Mesenchymal stem cell (in vitro differentiated cells and primary cell): ENCODE data around the gene TBC1D12.

Experiments used
- DNase-seq: peaks from one replicate; pipeline ENCODE4 v3.0.0-alpha.2; 2013
- H2AFZ ChIP-seq: one replicate; pipeline ENCODE4 v1.6.1; 2013; ENCODE audit warnings: low read depth, mild to moderate bottlenecking, control low read depth, inconsistent platforms, low read length, moderate library complexity
- H2AK5ac ChIP-seq: 2 replicates; pipeline ENCODE4 v1.6.1; 2013; ENCODE audit warnings: low read length, moderate library complexity, mild to moderate bottlenecking, inconsistent platforms; ENCODE audit not compliant: severe bottlenecking
- H2BK120ac ChIP-seq: one replicate; pipeline ENCODE4 v1.6.1; 2013; ENCODE audit warnings: low read depth, mild to moderate bottlenecking, inconsistent platforms, low read length, moderate library complexity
- H2BK12ac ChIP-seq, 2 experiments: one replicate each; pipeline ENCODE4 v1.6.1; 2013; ENCODE audit warnings: inconsistent platforms in 2 of 2, low read length in 2 of 2, mild to moderate bottlenecking in 2 of 2, moderate library complexity in 2 of 2, control low read depth in 1 of 2
- H2BK15ac ChIP-seq: one replicate; pipeline ENCODE4 v1.6.1; 2013; ENCODE audit warnings: mild to moderate bottlenecking, low read depth, inconsistent platforms; ENCODE audit not compliant: poor library complexity, severe bottlenecking
- H2BK5ac ChIP-seq: 2 replicates; pipeline ENCODE4 v1.6.1; 2013; ENCODE audit warnings: low read depth, mild to moderate bottlenecking, low read length, control low read depth, inconsistent platforms; ENCODE audit not compliant: poor library complexity, severe bottlenecking
- H3K14ac ChIP-seq, 2 experiments: one replicate each; pipeline ENCODE4 v1.6.1; 2013; ENCODE audit warnings: inconsistent platforms in 2 of 2, low read length in 2 of 2, control low read depth in 1 of 2, mild to moderate bottlenecking in 1 of 2, moderate library complexity in 1 of 2
- H3K18ac ChIP-seq, 2 experiments: one replicate each; pipeline ENCODE4 v1.6.1; 2013; ENCODE audit warnings: inconsistent platforms in 2 of 2, low read length in 2 of 2, control low read depth in 1 of 2, low read depth in 1 of 2, mild to moderate bottlenecking in 1 of 2
- H3K23ac ChIP-seq, 2 experiments: one replicate each; pipeline ENCODE4 v1.6.1; 2013; ENCODE audit warnings: inconsistent platforms in 2 of 2, low read length in 2 of 2, mild to moderate bottlenecking in 2 of 2, moderate library complexity in 2 of 2, control low read depth in 1 of 2
- H3K27ac ChIP-seq: 2 replicates; pipeline ENCODE4 v1.5.1; 2013; ENCODE audit warnings: mild to moderate bottlenecking, moderate library complexity, low read length, control low read depth, inconsistent platforms; ENCODE audit not compliant: poor library complexity, severe bottlenecking
- H3K27me3 ChIP-seq, 2 experiments: 2 replicates each; pipeline versions ENCODE4 v1.6.1 to v1.7.0; 2013; ENCODE audit warnings: low read length in 2 of 2, mild to moderate bottlenecking in 2 of 2, moderate library complexity in 2 of 2, control low read depth in 1 of 2, inconsistent platforms in 1 of 2; ENCODE audit not compliant: control insufficient read depth in 1 of 2, insufficient read depth in 1 of 2
- H3K36me3 ChIP-seq, 2 experiments: 2 replicates each; pipeline versions ENCODE4 v1.6.1 to v1.7.0; 2013; ENCODE audit warnings: low read length in 2 of 2, control low read depth in 1 of 2, inconsistent platforms in 1 of 2, low read depth in 1 of 2, mild to moderate bottlenecking in 1 of 2; ENCODE audit not compliant: insufficient read depth in 2 of 2, control insufficient read depth in 1 of 2
- H3K4ac ChIP-seq, 2 experiments: one replicate each; pipeline ENCODE4 v1.6.1; 2013; ENCODE audit warnings: inconsistent platforms in 2 of 2, low read length in 2 of 2, mild to moderate bottlenecking in 2 of 2, moderate library complexity in 2 of 2, control low read depth in 1 of 2, low read depth in 1 of 2
- H3K4me1 ChIP-seq: 2 replicates; pipeline ENCODE4 v1.6.1; 2013; ENCODE audit warnings: low read depth, low read length, control low read depth; ENCODE audit not compliant: control insufficient read depth, insufficient read depth
- H3K4me2 ChIP-seq: 2 replicates; pipeline ENCODE4 v1.6.1; 2013; ENCODE audit warnings: low read length, mild to moderate bottlenecking, inconsistent platforms; ENCODE audit not compliant: poor library complexity, severe bottlenecking
- H3K4me3 ChIP-seq, 2 experiments: 2 replicates each; pipeline versions ENCODE4 v1.5.1 to v1.7.0; 2013; ENCODE audit warnings: low read length in 2 of 2, mild to moderate bottlenecking in 2 of 2, control low read depth in 1 of 2, low read depth in 1 of 2; ENCODE audit not compliant: insufficient read depth in 1 of 2
- H3K79me1 ChIP-seq: replicated peaks from 2 replicates; pipeline ENCODE4 v1.6.1; 2013; ENCODE audit warnings: mild to moderate bottlenecking, control low read depth, low read length, inconsistent platforms; ENCODE audit not compliant: poor library complexity, severe bottlenecking
- H3K9ac ChIP-seq: 2 replicates; pipeline ENCODE4 v1.7.0; 2013; ENCODE audit warnings: mild to moderate bottlenecking, low read length, moderate library complexity
- H3K9me3 ChIP-seq: 2 replicates; pipeline ENCODE4 v1.7.0; 2013; ENCODE audit warnings: mild to moderate bottlenecking, low read length; ENCODE audit not compliant: control insufficient read depth
- H4K8ac ChIP-seq: one replicate; pipeline ENCODE4 v1.6.1; 2013; ENCODE audit warnings: inconsistent platforms, mild to moderate bottlenecking, low read length, moderate library complexity
- H4K91ac ChIP-seq: one replicate; pipeline ENCODE4 v1.6.1; 2013; ENCODE audit warnings: mild to moderate bottlenecking, low read length, inconsistent platforms
- WGBS: methylation state at CpG from one replicate; pipeline ENCODE4 v1.1.7; 2013; ENCODE audit warnings: mixed read lengths; 5-methylcytosine and 5-hydroxymethylcytosine counted together

The TBC1D12 gene

DNA sequence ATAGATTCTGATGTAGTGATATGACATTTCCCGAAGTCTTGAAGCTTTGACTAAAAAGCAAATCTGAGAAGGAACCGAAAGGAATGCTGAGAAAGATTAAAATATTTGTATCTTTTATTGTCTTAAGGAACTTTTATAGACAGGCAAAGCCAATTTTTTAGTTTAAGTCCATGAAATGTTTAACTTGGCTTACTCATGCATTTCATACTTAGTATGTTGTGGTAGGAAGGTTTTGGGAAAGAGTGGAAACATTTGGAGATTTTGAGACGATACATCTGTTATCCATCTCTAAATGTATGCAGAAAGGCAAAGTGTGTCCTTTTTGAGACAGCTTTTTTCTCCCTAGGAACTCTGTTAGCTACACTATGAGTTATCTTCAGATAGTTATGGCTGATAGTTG is 10.1 kb downstream of the TBC1D12 start:
- Histone ChIP-seq H2AK5ac (no peak overlapping the region), H2BK12ac (no peak overlapping the region), H3K4me3 (no peak overlapping the region), H4K91ac (no peak overlapping the region), H3K14ac (no peak overlapping the region), H3K23ac (no peak overlapping the region), H2AFZ (no peak overlapping the region), H2BK120ac (no peak overlapping the region), H3K18ac (no peak overlapping the region), H3K36me3 (no peaks in the 10 kb centered on the region), H2BK15ac (no peak overlapping the region), H3K4ac (no peak overlapping the region), H3K9ac (no peak overlapping the region), H2BK5ac (no peak overlapping the region), H3K4me1 (peaks cover 6% of the 10 kb centered on the region), H3K27ac (no peak overlapping the region), H3K9me3 (no peaks in the 10 kb centered on the region), H3K27me3 (no peaks in the 10 kb centered on the region), H4K8ac (no peak overlapping the region), H3K4me2 (no peak overlapping the region), H3K79me1 (peaks cover 11% of the 10 kb centered on the region)
- 100% methylated on average over 3 of the region's 3 CpGs for WGBS
- no peak for DNase-seq

DNA sequence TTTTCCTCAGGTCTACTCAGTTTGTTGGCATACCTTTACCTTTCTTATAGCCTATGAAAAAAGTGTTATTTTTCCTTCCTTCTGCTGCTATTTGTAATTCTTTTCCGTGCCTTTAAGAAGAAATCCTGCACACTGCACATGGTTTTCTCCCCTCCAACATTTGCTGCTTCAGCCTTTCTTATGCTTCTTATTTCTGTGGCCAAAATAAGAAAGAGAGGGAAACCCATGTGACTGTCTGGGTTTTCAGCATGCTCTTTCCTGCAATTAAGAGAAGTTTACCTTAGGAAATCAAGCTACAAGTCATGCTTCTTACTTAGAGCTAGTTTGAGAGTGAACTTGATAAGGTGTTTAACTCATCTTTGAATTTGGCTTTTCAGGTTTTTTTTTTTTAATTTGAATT is 11.0 kb downstream of the TBC1D12 start:
- no peak overlapping the region for H2AK5ac ChIP-seq
- H2BK15ac ChIP-seq, result no peak overlapping the region
- H3K4me1 ChIP-seq, result peaks cover 6% of the 10 kb centered on the region
- no peak overlapping the region for H3K14ac ChIP-seq
- no peak overlapping the region for H3K4ac ChIP-seq
- H3K9ac ChIP-seq, result no peak overlapping the region
- WGBS, result 100% methylated on average over 1 of the region's 1 CpG
- H2BK120ac ChIP-seq, result no peak overlapping the region
- no peak overlapping the region for H3K27ac ChIP-seq
- no peak overlapping the region for H4K91ac ChIP-seq
- H3K4me2 ChIP-seq, result no peak overlapping the region
- H3K36me3 ChIP-seq, result no peaks in the 10 kb centered on the region
- H3K27me3 ChIP-seq, result no peaks in the 10 kb centered on the region
- H3K79me1 ChIP-seq, result peaks cover 12% of the 10 kb centered on the region
- DNase-seq, result no peak
- H2AFZ ChIP-seq, result no peak overlapping the region
- H3K23ac ChIP-seq, result no peak overlapping the region
- no peak overlapping the region for H3K18ac ChIP-seq
- no peak overlapping the region for H2BK12ac ChIP-seq
- no peak overlapping the region for H3K4me3 ChIP-seq
- no peaks in the 10 kb centered on the region for H3K9me3 ChIP-seq
- no peak overlapping the region for H2BK5ac ChIP-seq
- no peak overlapping the region for H4K8ac ChIP-seq

DNA sequence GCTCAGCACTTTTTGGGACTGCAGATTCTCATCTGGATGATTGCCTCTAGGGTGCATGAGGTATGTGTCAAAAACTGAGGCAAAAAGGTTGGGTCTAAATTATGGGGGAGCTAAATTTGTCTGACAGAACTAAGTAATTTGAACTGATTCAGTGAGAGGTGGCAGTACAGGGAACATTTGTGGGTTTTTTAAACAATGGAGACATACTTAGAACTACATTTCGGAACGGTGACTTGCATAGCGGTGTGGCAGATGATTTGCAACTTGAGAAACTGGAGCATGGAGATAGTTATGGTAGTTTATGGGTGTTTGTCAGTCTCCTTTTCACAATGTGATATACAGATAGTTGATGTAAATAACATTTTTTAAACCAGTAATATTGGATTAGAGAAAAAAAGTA is 14.6 kb downstream of the TBC1D12 start:
- no peak overlapping the region for H2BK12ac ChIP-seq
- H2BK15ac ChIP-seq, result no peak overlapping the region
- H3K14ac ChIP-seq, result no peak overlapping the region
- no peak overlapping the region for H2BK120ac ChIP-seq
- no peaks in the 10 kb centered on the region for H3K36me3 ChIP-seq
- 95% methylated on average over 3 of the region's 3 CpGs for WGBS
- no peak overlapping the region for H3K4me2 ChIP-seq
- peaks cover 14% of the 10 kb centered on the region for H3K79me1 ChIP-seq
- H3K4ac ChIP-seq, result no peak overlapping the region
- H3K18ac ChIP-seq, result no peak overlapping the region
- H4K91ac ChIP-seq, result no peak overlapping the region
- no peak overlapping the region for H3K27ac ChIP-seq
- H2BK5ac ChIP-seq, result no peak overlapping the region
- H3K27me3 ChIP-seq, result no peaks in the 10 kb centered on the region
- no peak overlapping the region for H4K8ac ChIP-seq
- no peak overlapping the region for H3K4me3 ChIP-seq
- H3K9me3 ChIP-seq, result no peaks in the 10 kb centered on the region
- DNase-seq, result no peak
- H3K23ac ChIP-seq, result no peak overlapping the region
- H2AFZ ChIP-seq, result no peak overlapping the region
- no peak overlapping the region for H3K9ac ChIP-seq
- no peaks in the 10 kb centered on the region for H3K4me1 ChIP-seq
- H2AK5ac ChIP-seq, result no peak overlapping the region

DNA sequence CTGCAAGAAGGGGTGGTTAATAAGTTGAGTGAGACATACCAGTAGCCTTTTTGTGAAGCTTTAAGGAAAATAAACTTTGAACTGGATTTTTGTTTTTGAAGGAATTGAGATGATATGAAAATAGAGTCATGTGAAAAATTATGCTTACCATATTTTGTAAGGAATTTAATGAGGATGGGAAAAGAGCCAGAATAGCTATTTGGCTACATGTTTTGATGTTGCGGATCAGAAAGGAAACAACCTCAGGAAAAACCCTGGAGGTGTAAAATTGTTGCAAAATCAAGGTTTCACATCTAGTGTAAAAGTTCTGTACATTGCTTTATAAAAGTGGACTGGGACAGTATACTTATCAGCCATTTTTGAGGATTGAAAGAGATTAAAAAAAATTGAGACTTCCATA is 15.0 kb downstream of the TBC1D12 start:
- H2AK5ac ChIP-seq, result no peak overlapping the region
- H2AFZ ChIP-seq, result no peak overlapping the region
- no peaks in the 10 kb centered on the region for H3K9me3 ChIP-seq
- H3K18ac ChIP-seq, result no peak overlapping the region
- no peaks in the 10 kb centered on the region for H3K36me3 ChIP-seq
- H2BK5ac ChIP-seq, result no peak overlapping the region
- peaks cover 15% of the 10 kb centered on the region for H3K79me1 ChIP-seq
- no peak for DNase-seq
- H3K23ac ChIP-seq, result no peak overlapping the region
- 92% methylated on average over 1 of the region's 1 CpG for WGBS
- no peak overlapping the region for H3K9ac ChIP-seq
- no peaks in the 10 kb centered on the region for H3K27me3 ChIP-seq
- H3K4me3 ChIP-seq, result no peak overlapping the region
- H4K8ac ChIP-seq, result no peak overlapping the region
- no peak overlapping the region for H2BK12ac ChIP-seq
- no peak overlapping the region for H2BK120ac ChIP-seq
- H2BK15ac ChIP-seq, result no peak overlapping the region
- H3K4ac ChIP-seq, result no peak overlapping the region
- no peak overlapping the region for H4K91ac ChIP-seq
- H3K14ac ChIP-seq, result no peak overlapping the region
- H3K4me1 ChIP-seq, result no peaks in the 10 kb centered on the region
- H3K4me2 ChIP-seq, result no peak overlapping the region
- no peak overlapping the region for H3K27ac ChIP-seq
